ENCODE measurements around the gene SEC24A.
"Not testable (repeated sequence)": the region's sequence is repeated elsewhere in the genome, so short reads cannot be mapped to it uniquely, and the experiment has no call there.

SEC24A gene

DNA sequence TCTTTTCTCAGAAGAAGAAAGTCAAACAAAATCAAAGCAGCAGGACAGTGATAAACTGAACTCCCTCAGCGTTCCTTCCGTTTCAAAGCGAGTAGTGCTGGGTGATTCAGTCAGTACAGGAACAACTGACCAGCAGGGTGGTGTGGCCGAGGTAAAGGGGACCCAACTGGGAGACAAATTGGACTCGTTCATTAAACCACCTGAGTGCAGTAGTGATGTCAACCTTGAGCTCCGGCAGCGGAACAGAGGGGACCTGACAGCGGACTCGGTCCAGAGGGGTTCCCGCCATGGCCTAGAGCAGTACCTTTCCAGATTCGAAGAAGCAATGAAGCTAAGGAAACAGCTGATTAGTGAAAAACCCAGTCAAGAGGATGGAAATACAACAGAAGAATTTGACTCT, 92.5 kb downstream of the SEC24A start:
- DNase-seq (ENCODE audit: low read depth, low spot score), result no peak

DNA sequence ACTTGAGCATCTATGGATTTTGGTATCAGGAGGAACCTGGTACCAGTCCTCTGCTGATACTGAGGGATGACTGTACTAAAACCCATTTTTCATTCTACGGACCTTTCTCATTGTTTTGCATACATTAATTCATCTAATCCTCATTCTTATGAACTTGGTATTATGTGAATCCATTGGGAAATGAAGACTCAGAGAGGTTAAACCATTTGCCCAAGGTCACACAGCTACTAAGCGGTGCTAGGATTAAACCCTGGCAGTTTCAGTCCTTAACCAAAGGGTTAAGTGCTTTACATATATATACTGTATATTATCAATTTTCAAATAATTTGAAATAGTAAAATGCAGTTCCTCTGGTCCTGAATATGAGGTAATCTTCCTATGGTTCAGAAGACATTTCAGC, 93.5 kb downstream of the SEC24A start:
- DNase-seq (ENCODE audit: low read depth, low spot score), result no peak

DNA sequence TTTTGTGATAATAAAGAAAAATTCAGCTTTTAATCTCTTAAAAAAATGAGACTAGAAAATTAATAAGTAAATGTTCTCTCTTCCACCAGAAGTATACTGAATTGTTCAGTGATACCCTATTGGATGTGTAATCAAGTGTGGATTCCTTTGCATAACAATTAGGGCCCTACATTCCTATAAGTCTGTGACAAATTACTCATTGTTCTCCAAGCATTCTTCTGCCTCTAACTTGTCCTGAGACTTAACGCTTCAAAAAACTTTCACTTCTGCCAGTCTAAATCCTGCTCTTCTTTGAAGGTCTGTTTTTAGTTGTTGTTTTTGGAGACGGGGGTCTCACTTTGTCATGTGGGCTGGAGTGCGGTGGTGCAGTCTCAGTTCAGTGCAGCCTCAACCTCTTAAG, 100.8 kb downstream of the SEC24A start:
- peak; percentile 31 for DNase-seq (ENCODE audit: low read depth, low spot score)

DNA sequence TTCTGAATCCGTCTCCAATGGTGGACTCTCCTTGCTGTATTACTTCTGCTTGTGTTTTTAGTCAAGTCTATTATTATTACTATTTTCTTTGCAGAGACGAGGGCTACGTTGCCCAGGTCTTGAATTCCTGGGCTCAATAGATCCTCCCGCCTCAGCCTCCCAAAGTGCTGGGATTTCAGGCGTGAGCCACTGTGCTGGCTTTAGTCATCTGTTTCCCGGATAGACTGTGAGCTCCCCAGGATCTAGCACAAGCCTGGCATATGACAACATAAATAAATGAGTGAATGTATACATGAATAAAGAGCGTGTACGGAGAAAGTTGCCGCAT, 109.6 kb downstream of the SEC24A start:
- no peak for DNase-seq (ENCODE audit: low read depth, low spot score)

DNA sequence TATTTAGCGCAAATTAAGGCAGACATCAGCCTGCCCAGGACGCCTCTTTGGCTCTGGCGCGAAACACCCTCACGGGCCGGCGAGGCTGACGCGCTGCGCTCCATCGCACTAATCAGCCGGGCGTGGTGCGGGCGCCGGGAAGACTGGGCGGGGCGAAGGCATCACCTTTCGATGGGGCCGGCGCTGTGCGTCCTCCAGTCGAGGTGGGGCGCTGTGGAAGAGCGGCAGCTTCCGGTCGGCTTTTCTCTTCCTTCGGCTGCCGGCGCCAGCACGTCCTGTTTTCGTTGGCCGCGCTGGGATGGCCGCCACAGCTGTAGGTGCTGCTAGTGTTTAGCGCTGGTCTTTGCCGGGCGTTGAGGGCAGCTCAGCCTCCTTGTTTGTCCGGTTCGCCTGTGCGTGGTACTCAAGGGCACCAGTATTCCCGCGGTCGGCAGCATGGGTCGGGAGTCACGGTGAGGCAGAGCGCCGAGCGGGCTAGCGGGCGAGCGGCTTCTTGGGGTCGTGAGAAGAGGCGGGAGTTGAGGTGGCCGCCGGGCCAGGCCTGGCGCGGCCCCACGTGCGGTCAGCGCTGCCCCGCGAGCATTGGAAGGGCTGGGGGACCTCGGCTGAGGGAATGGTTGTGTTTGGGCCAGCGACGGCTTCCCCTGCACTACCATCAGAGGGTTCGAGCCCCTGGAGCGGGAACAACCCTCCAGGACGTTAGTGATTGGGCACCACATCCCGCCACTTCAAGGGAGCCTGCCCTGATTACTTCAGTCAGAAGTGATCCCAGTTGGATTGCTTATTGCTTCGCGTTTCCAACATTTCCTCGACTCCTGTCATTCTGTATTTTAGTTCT, 110.1 kb downstream of the SEC24A start, which contains the start of gene DDX46:
Gene DDX46, plus strand, starts transcription at position 276 of the 838 bp plus-strand sequence. Its CDS starts 160 bp downstream, at position 436.
- peak; percentile 97 for DNase-seq (ENCODE audit: low read depth, low spot score)

- not testable (repeated sequence) for DNase-seq (ENCODE audit: low read depth, low spot score)
Measured at GRCh38 chr5:134767528-134768291, 119.1 kb downstream of the SEC24A start.

DNA sequence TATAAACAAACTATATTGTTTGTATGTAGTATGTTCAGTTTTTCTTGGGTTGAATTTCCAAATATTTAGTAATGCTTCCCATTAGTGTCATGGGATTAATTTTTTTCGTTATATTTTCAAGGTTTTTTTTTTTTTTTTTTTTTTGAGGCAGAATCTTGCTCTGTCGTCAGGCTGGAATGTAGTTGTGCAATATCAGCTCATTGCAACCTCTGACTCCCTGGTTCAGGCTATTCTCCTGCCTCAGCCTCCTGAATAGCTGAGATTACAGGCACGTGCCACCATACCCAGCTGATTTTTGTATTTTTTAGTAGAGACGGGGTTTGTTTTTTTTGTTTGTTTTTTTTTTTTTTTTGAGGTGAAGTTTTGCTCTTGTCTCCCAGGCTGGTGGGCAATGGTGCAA, 120.6 kb downstream of the SEC24A start:
- DNase-seq (ENCODE audit: low read depth, low spot score), result peak; percentile 8

- DNase-seq (ENCODE audit: low read depth, low spot score), result no peak
Measured at GRCh38 chr5:134772461-134773125, 124.0 kb downstream of the SEC24A start.

GRCh38 chr5:134777366-134777765, 128.8 kb downstream of the SEC24A start:
- DNase-seq (ENCODE audit: low read depth, low spot score), result no peak
